RWPE1 (cell line): Measurements from ENCODE around the gene CSAD.

ENCODE experiments used
- CTCF ChIA-PET: fragments of 350-600 bp; sonication (Branson Sonifier 250); formaldehyde crosslinking; extraction: SDS; loops from one replicate; lab custom pipeline; 2021; lab: Yijun Ruan, JAX
- POLR2A ChIA-PET: fragments of 400-600 bp; formaldehyde crosslinking; extraction: SDS; loops from one replicate; lab custom pipeline; 2020; ENCODE audit warnings: antibody characterized with exemption; ENCODE audit not compliant: low non-redundant PET; lab: Yijun Ruan, JAX
- DNase-seq: peaks from one replicate; pipeline ENCODE4 v3.0.0; 2012; ENCODE audit warnings: low spot score
- H3K27ac ChIP-seq: fragments of 450-650 bp; 2 replicates; pipeline ENCODE4 v1.5.1; 2017
- TF ChIP-seq, protein P1 (sequence below): fragments of 450-650 bp; conservative IDR thresholded peaks from 2 replicates; pipeline ENCODE4 v1.5.1; 2017; ENCODE audit warnings: low read depth, mild to moderate bottlenecking

The CSAD gene

DNA sequence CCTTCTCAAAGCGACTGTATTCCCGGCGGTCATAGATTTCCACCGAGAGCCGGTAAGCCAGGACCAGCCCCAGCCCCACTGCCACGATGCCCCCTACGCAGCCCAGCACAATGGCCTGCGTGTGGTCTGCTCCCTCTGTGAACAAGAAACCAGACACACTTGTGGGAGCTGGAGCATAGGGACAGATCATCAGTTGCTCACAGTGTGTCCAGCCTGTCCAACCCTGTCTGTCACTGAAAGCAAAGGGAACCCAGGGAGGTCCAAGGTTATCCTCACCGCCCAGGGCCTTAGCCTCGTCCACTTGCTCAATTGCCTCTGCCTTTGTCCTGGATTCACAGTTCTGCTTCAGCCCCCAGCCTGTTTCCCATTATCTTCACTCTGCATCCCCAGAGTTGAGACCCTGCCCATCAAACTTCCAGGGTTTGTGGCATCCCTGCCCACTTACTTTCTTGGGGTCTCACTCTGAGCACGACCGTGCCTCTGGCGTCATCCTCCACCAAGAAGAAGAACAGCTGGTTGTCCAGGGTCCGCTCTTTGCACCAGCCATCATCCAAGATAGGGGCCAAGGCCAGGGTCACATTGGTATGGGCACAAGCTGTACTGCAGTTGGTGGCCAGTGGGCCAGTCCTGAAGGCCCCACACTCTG is 11.3 kb upstream of the CSAD start:
- POLR2A ChIA-PET, result interaction anchor here (0.6 kb wide), 1 partner anchor 206 kb away, joined by 3 read pairs; no protein-coding TSS in a partner anchor
- peak overlapping the region; percentile 31 for H3K27ac ChIP-seq
- CTCF ChIA-PET, result interaction anchor here (0.5 to 1.2 kb wide), 5 partner anchors 32 to 126 kb away, joined by 3 to 8 read pairs (median 4); no protein-coding TSS in a partner anchor
- no peak for DNase-seq
- TF ChIP-seq, protein P1, sequence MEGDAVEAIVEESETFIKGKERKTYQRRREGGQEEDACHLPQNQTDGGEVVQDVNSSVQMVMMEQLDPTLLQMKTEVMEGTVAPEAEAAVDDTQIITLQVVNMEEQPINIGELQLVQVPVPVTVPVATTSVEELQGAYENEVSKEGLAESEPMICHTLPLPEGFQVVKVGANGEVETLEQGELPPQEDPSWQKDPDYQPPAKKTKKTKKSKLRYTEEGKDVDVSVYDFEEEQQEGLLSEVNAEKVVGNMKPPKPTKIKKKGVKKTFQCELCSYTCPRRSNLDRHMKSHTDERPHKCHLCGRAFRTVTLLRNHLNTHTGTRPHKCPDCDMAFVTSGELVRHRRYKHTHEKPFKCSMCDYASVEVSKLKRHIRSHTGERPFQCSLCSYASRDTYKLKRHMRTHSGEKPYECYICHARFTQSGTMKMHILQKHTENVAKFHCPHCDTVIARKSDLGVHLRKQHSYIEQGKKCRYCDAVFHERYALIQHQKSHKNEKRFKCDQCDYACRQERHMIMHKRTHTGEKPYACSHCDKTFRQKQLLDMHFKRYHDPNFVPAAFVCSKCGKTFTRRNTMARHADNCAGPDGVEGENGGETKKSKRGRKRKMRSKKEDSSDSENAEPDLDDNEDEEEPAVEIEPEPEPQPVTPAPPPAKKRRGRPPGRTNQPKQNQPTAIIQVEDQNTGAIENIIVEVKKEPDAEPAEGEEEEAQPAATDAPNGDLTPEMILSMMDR, result no peak

DNA sequence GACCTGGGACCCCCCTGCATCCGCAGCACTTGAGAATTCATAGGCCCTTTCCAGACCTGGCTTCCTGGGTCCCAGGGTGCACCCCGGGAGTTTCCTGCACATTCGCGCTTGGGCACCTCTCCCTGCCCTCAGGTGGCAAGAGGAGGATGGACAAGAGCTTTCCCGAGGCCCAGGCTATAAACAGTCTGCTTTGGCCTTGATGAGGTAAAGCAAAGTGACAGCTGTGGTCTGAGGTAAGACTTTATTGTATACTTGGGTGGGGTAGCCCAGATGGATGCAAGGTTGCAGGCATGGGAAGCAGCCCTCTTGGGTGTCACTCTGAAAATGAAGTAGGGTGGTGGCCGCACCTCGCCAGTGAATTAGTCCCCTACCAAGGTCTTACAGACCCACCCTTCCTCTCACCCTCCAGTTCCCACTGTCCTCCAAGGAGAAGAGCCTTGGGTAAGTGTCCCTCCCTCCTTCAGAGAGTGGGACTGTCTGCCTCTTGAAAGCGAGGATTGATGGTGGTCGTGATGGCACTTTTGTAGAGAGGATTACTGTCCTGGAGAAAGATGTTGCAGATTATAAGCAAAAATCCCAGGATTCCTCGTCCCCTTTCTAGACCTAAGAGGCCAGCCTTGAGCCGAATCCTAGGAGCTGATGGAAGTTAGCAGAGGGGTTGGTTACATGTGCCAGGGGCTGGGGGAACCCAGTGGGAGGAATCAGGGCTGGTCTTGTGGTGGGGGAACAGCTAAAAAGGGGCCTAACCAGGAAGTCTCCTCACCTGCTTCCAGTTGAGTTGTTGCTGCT is 10.6 kb upstream of the CSAD start:
- ChIA-PET POLR2A (no interaction called here), CTCF (interaction anchor here (0.6 kb wide), 1 partner anchor 47 kb away, joined by 3 read pairs; no protein-coding TSS in a partner anchor)
- DNase-seq, result no peak
- H3K27ac ChIP-seq, result peak overlapping the region; percentile 31
- TF ChIP-seq, protein P1, result no peak

DNA sequence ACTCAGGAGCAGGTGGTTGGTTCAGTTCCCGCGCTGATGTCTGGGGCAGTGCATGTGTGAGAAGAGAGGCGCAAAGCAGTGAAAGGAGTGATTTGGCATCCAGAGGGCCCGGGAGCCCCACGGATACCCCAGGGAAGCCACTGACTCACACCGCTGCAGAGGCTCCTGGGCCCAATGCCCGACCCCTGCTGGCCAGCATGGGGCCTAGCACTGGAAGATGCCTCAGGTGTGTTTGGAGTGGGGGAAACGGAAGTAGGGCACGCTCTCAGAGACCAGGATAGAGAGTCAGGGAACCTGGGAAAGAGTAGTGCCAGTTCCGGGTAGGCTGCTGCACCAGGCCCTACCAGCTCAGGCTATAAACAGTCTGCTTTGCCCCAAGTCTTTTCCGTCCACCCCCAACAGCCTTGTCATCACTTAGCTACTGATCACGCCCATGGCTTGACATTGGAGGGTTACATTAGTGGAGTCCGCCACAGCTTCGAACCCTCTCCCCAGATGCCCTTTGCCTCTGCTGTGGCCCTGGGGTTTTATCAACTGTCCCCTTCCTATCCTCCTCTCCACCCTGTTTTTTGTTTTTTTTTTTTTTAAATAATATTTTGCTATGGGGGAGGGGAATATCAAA is 9.5 kb upstream of the CSAD start:
- ChIA-PET POLR2A (interaction anchor here (0.7 kb wide), 1 partner anchor 18 kb away, joined by 6 read pairs; no protein-coding TSS in a partner anchor), CTCF (interaction anchor here (0.6 to 0.8 kb wide), 3 partner anchors 9 to 258 kb away, joined by 3 to 4 read pairs (median 4); no protein-coding TSS in a partner anchor)
- peak overlapping the region; percentile 36 for H3K27ac ChIP-seq
- DNase-seq, result peak; percentile 50
- TF ChIP-seq, protein P1, result peak; percentile 44; the same call in 1 of the 2 replicates

DNA sequence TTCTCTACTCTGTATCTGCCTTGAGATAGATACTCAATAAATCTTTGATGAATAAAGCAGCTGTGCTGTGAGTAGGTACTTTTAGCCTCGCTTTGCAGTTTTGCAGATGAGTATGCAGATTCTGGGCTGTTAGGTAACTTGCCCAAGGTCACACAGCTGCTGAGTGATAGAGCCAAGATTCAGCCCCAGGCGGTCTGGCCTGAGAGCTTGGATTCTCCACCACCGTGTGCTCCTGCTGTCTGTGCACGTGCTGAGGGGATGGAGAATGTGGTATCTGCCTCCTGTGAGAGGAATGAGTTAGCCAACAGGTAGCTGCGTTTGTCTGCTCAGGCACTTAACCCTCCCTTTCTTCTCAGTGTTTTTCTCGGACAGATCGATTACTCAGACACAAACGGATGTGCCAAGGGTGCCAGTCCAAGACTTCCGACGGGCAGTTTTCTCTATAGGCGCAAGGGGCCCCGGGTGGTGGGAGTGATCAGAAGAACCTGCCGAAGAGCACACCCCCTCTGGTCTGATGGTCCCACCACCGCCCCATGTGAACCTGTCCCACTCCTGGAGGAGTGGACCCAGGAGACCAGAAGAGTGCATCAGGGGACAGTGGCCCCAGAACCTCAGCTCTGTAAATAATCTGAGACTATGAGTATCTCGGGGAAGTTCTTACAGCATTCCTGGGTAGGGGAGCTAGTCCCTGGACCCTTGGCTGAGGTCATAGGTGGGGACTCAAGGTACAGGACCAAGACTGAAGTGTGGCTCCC is 6.6 kb upstream of the CSAD start:
- no peak overlapping the region; the same call in 1 of the 2 replicates for H3K27ac ChIP-seq
- DNase-seq, result no peak
- ChIA-PET POLR2A (no interaction called here), CTCF (interaction anchor here (0.6 to 1.2 kb wide), 2 partner anchors 26 to 36 kb away, joined by 3 to 9 read pairs; no protein-coding TSS in a partner anchor)
- TF ChIP-seq, protein P1, result no peak

DNA sequence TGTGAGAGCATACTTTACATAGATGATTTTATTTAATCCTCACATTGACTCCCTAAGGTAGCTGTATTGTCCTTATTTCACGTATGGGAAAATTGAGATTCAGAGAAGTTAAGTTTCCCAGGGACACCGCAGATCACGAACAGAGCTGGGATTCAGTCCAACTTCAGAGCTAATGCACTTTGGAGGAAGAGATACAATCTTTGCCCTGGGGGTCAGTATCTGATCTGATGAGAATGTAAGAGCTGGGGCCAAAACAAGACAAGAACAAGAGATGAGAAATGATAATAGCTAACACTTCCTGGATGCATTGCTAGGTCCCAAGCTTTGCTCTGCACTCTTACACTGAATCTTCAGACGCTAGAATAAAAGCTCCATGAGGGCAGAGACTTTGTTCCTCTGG is 6.0 kb upstream of the CSAD start:
- no peak overlapping the region for H3K27ac ChIP-seq
- CTCF ChIA-PET, result interaction anchor here (0.6 to 1.2 kb wide), 2 partner anchors 27 to 36 kb away, joined by 3 to 9 read pairs; no protein-coding TSS in a partner anchor
- TF ChIP-seq, protein P1, result no peak
- no peak for DNase-seq
- POLR2A ChIA-PET, result no interaction called here
